Fibroblast of lung (primary cell): ENCODE measurements around the gene SLC8A2. TPM values are rescaled to one million over a fixed set of nuclear protein-coding genes. Genes with fewer than 3 reads are reported as not detected.

Experiments used
- DNase-seq, 2 donors: peaks; one replicate each; pipeline versions ENCODE4 v3.0.0 to v3.0.0-alpha.2; 2010; ENCODE audit warnings: low read depth in 2 of 2
- H2AFZ ChIP-seq: 2 replicates; pipeline ENCODE4 v1.5.1; 2012; ENCODE audit warnings: low read length, control low read depth, inconsistent platforms
- H3K27ac ChIP-seq: 2 replicates; pipeline ENCODE4 v1.5.1; 2011; ENCODE audit warnings: low read length, control low read depth; ENCODE audit not compliant: insufficient read depth
- H3K27me3 ChIP-seq: 2 replicates; pipeline ENCODE4 v1.5.1; 2011; ENCODE audit warnings: mild to moderate bottlenecking, low read length; ENCODE audit not compliant: control insufficient read depth, insufficient read depth
- H3K36me3 ChIP-seq: 2 replicates; pipeline ENCODE4 v1.5.1; 2011; ENCODE audit warnings: low read length; ENCODE audit not compliant: control insufficient read depth, insufficient read depth
- H3K4me1 ChIP-seq: 2 replicates; pipeline ENCODE4 v1.5.1; 2011; ENCODE audit warnings: low read length; ENCODE audit not compliant: control insufficient read depth, insufficient read depth; ENCODE audit errors: extremely low read depth
- H3K4me2 ChIP-seq: 2 replicates; pipeline ENCODE4 v1.5.1; 2011; ENCODE audit warnings: low read length, control low read depth; ENCODE audit not compliant: insufficient read depth; ENCODE audit errors: extremely low read depth
- H3K4me3 ChIP-seq, 4 experiments: fragments of 200-600 bp in 1 of 4; sonication (generic) in 1 of 4; replicated peaks in 1 of 4; 2 replicates each; pipeline ENCODE4 v1.5.1; 2011 to 2016; ENCODE audit warnings: low read length in 4 of 4, low read depth in 3 of 4, mild to moderate bottlenecking in 3 of 4, control low read depth in 2 of 4, inconsistent platforms in 1 of 4, mixed read lengths in 1 of 4; ENCODE audit not compliant: insufficient read depth in 1 of 4; ENCODE audit errors: control extremely low read depth in 1 of 4
- H3K79me2 ChIP-seq: 2 replicates; pipeline ENCODE4 v1.5.1; 2012; ENCODE audit warnings: mild to moderate bottlenecking, low read length, inconsistent platforms; ENCODE audit not compliant: control insufficient read depth, insufficient read depth
- H3K9ac ChIP-seq: 2 replicates; pipeline ENCODE4 v1.5.1; 2011; ENCODE audit warnings: mild to moderate bottlenecking, low read length, control low read depth; ENCODE audit not compliant: insufficient read depth
- H3K9me3 ChIP-seq: 2 replicates; pipeline ENCODE4 v1.5.1; 2012; ENCODE audit warnings: low read depth, low read length; ENCODE audit not compliant: control insufficient read depth, insufficient read depth
- H4K20me1 ChIP-seq: 2 replicates; pipeline ENCODE4 v1.5.1; 2011; ENCODE audit warnings: low read length; ENCODE audit not compliant: control insufficient read depth, insufficient read depth; ENCODE audit errors: extremely low read depth
- CTCF ChIP-seq, 2 donors: IDR thresholded peaks in 1 of 2; conservative IDR thresholded peaks in 1 of 2; 1 replicate in 1 of 2; 2 replicates in 1 of 2; pipeline ENCODE4 v1.5.1; 2011 to 2012; ENCODE audit warnings: low read length in 2 of 2, control low read depth in 1 of 2, inconsistent platforms in 1 of 2, low read depth in 1 of 2, mild to moderate bottlenecking in 1 of 2
- EZH2 ChIP-seq: IDR thresholded peaks from 2 replicates; pipeline ENCODE4 v1.5.1; 2012; ENCODE audit warnings: low read length, control low read depth, mild to moderate bottlenecking; ENCODE audit errors: missing control alignments
- polyA plus RNA-seq, 2 donors: library from polyadenylated mRNA; depleted of rRNA in 1 of 2; stranded (reverse) in 1 of 2; unstranded in 1 of 2; fragments of >200 nt; gene quantifications; 2 replicates each; pipeline ENCODE4 v1.2.1, GENCODE V29; 2011 to 2012; ENCODE audit warnings: missing spikeins in 1 of 2
- total RNA-seq: library from RNA; depleted of rRNA; stranded (reverse); fragments of >200 nt; gene quantifications from 2 replicates; pipeline ENCODE4 v1.2.1, GENCODE V29; 2014

Gene SLC8A2
- total and polyA plus RNA-seq, 2 donors (not counting 1 experiment from before 2014, with no cell fraction given): under 0.01 TPM; not detected in 1

DNA sequence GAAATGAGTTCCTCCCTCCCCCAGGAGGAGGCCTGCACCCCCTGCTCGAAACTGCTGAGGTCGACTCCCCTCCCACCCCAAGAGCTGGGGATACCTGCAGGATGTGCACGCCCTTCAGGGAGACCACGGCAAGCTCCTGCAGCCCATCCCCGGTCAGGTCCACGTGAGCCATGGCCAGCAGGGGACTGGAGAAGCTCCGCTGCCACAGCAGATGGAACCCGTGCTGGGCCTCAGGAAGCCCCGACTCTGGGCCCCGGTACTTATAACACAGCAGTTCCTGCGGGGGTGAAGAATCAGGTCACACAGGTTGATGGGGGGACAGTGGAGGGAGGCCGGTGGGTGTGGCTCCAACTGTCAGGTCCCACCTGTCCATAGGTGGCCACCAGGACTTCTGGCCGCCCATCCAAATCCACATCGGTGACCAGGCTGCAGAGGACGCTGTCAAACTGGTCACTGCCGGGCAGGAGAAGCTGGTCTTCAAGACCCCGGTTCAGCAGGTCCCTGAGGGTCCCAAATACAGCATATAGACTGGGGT is 4.8 kb upstream of the SLC8A2 start:
- DNase-seq: no peak
- H2AFZ ChIP-seq: no peak overlapping the region
- no peak for TF ChIP-seq EZH2
- TF ChIP-seq CTCF (conservative IDR thresholded peaks at IDR 0.05 in 1 of 2, IDR thresholded peaks at IDR 0.05 in 1 of 2; ENCODE audit: low read depth in 1 of 2, low read length in 2 of 2): no peak
- H4K20me1 ChIP-seq: no peaks in the 10 kb centered on the region
- H3K4me3 ChIP-seq: no peak overlapping the region
- no peaks in the 10 kb centered on the region for H3K79me2 ChIP-seq
- H3K36me3 ChIP-seq: no peaks in the 10 kb centered on the region
- no peaks in the 10 kb centered on the region for H3K27me3 ChIP-seq
- no peaks in the 10 kb centered on the region for H3K9me3 ChIP-seq
- H3K4me1 ChIP-seq: no peaks in the 10 kb centered on the region
- no peak overlapping the region for H3K9ac ChIP-seq
- H3K27ac ChIP-seq: no peak overlapping the region
- no peak overlapping the region for H3K4me2 ChIP-seq

- no peak overlapping the region for H3K4me3 ChIP-seq
- no peaks in the 10 kb centered on the region for H3K79me2 ChIP-seq
- DNase-seq: no peak
- no peak overlapping the region for H3K9ac ChIP-seq
- no peak overlapping the region for H2AFZ ChIP-seq
- no peak overlapping the region for H3K27ac ChIP-seq
- H3K9me3 ChIP-seq: no peaks in the 10 kb centered on the region
- H3K27me3 ChIP-seq: peaks cover 7% of the 10 kb centered on the region
- H3K36me3 ChIP-seq: no peaks in the 10 kb centered on the region
- H3K4me1 ChIP-seq: no peaks in the 10 kb centered on the region
- H4K20me1 ChIP-seq: no peaks in the 10 kb centered on the region
- no peak overlapping the region for H3K4me2 ChIP-seq
- no peak for TF ChIP-seq EZH2
- TF ChIP-seq CTCF (conservative IDR thresholded peaks at IDR 0.05 in 1 of 2, IDR thresholded peaks at IDR 0.05 in 1 of 2; ENCODE audit: low read depth in 1 of 2, low read length in 2 of 2): no peak
Observed at GRCh38 chr19:47475465-47475864, 3.8 kb upstream of the SLC8A2 start.

- Histone ChIP-seq H3K9me3 (no peaks in the 10 kb centered on the region), H3K36me3 (no peaks in the 10 kb centered on the region), H4K20me1 (no peaks in the 10 kb centered on the region), H3K4me2 (no peak overlapping the region), H3K79me2 (no peaks in the 10 kb centered on the region), H3K9ac (no peak overlapping the region), H3K4me1 (no peaks in the 10 kb centered on the region), H3K27ac (no peak overlapping the region), H3K4me3 (no peak overlapping the region), H2AFZ (no peak overlapping the region), H3K27me3 (peaks cover 21% of the 10 kb centered on the region)
- DNase-seq: no peak
- TF ChIP-seq EZH2: no peak
- no peak for TF ChIP-seq CTCF (conservative IDR thresholded peaks at IDR 0.05 in 1 of 2, IDR thresholded peaks at IDR 0.05 in 1 of 2; ENCODE audit: low read depth in 1 of 2, low read length in 2 of 2)
Observed at GRCh38 chr19:47473336-47473735, 1.6 kb upstream of the SLC8A2 start.
